ENCODE data around the gene AGPAT1.

The AGPAT1 gene

DNA sequence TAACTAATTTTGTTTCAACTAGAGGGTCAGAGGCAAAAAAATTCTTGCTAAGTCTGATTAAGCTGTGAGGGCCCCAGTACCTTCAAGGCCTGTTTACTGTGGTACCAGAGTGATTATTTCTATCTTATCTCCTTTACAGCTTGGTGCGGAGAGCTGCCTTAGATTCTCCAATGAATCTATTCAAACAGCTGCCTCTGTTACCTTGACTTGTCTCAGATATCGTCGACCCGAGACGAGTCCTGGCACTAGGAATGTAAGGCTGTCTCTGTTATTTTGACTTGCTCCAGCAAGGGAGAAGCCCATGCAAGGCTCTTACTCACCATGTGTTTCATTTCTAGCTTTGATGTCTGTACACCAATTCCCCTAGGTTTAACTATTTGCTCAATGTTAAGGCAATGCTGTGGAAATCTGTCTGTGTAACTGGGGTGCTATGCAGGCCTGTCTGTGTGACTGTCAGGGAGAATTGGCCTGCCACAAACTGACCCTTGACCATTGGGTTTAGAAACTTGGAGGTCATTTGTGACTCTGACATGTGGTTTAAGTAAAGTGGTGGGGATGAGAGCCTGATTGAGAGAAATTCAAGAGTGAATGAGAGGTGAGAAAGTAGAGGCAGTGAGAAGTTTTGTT is 35.4 kb downstream of the AGPAT1 start:
- TF ChIP-seq, protein P1, sequence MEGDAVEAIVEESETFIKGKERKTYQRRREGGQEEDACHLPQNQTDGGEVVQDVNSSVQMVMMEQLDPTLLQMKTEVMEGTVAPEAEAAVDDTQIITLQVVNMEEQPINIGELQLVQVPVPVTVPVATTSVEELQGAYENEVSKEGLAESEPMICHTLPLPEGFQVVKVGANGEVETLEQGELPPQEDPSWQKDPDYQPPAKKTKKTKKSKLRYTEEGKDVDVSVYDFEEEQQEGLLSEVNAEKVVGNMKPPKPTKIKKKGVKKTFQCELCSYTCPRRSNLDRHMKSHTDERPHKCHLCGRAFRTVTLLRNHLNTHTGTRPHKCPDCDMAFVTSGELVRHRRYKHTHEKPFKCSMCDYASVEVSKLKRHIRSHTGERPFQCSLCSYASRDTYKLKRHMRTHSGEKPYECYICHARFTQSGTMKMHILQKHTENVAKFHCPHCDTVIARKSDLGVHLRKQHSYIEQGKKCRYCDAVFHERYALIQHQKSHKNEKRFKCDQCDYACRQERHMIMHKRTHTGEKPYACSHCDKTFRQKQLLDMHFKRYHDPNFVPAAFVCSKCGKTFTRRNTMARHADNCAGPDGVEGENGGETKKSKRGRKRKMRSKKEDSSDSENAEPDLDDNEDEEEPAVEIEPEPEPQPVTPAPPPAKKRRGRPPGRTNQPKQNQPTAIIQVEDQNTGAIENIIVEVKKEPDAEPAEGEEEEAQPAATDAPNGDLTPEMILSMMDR (IDR thresholded peaks at IDR 0.05; ENCODE audit: low read depth, low read length), result no peak

GRCh38 chr6:32139590-32139989 is 36.3 kb downstream of the AGPAT1 start:
- TF ChIP-seq, protein P1 (IDR thresholded peaks at IDR 0.05; ENCODE audit: low read depth, low read length), result no peak
- DNase-seq (ENCODE audit: extremely low read depth, low read depth), result no peak

More for the DNA sequence above, 35.4 kb downstream of the AGPAT1 start:
- DNase-seq (ENCODE audit: extremely low read depth, low read depth), result no peak

DNA sequence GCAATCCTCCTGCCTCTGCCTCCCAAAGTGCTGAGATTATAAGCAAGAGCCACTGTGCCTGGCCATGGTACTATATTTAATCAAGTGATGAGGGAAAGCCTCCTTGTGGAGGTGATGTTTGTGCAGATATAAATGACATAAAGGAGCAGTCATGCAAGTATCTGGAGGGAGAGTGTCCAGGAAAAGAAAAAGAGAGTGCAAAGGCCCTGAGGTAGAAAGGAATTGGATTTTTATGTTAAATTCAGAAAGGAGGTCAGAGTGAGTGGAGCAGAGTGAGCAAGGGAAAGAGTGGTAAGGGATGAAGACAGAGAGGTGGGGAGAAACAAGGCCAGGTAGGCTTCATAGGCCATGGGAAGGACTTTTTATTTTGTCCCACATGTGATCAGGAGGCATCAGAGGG is 38.4 kb downstream of the AGPAT1 start:
- DNase-seq (ENCODE audit: extremely low read depth, low read depth), result no peak
- TF ChIP-seq, protein P1 (IDR thresholded peaks at IDR 0.05; ENCODE audit: low read depth, low read length), result no peak

DNA sequence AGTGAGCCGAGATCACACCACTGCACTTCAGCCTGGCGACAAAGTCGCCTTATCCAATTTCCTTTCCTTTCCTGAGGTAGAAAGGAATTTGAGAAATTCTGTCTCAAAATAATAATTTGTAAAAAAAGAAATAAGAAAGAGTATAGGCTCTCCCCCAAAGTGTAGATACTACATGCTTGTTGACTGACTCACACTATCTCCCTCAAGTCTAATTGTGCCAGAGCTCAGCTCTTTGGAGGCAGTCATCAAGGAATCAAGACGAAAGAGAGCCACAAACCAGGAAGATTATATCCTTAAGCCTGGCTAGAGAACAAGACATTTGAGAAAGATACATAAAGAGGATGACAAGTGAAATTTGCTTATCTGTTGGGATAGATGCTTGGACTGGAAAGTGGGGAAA is 42.1 kb downstream of the AGPAT1 start:
- TF ChIP-seq, protein P1 (IDR thresholded peaks at IDR 0.05; ENCODE audit: low read depth, low read length), result no peak
- no peak for DNase-seq (ENCODE audit: extremely low read depth, low read depth)

- no peak for DNase-seq (ENCODE audit: extremely low read depth, low read depth)
- TF ChIP-seq, protein P1 (IDR thresholded peaks at IDR 0.05; ENCODE audit: low read depth, low read length), result no peak
Measured at GRCh38 chr6:32132110-32132509, 43.8 kb downstream of the AGPAT1 start.

DNA sequence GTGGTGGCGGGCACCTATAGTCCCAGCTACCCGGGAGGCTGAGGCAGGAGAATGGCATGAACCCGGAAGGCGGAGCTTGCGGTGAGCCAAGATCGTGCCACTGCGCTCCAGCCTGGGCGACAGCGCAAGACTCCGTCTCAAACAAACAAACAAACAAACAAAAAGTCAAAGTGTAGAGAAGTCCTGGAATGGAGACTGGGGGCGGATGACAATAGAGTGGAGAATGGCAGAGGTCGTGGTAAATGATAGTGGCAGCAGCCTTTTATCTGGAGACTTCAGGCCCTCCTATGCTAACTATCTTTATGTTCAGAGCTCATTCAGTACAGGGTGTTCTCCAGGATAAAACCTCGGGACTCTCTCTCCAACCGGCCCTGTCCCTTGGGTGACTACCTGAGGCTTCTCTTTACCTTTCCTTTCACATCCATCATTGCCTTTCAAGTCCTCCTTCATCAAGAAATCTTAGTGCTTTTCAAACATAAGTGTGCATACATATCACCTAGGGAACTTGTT is 44.4 kb downstream of the AGPAT1 start:
- DNase-seq (ENCODE audit: extremely low read depth, low read depth), result no peak
- TF ChIP-seq, protein P1 (IDR thresholded peaks at IDR 0.05; ENCODE audit: low read depth, low read length), result no peak

DNA sequence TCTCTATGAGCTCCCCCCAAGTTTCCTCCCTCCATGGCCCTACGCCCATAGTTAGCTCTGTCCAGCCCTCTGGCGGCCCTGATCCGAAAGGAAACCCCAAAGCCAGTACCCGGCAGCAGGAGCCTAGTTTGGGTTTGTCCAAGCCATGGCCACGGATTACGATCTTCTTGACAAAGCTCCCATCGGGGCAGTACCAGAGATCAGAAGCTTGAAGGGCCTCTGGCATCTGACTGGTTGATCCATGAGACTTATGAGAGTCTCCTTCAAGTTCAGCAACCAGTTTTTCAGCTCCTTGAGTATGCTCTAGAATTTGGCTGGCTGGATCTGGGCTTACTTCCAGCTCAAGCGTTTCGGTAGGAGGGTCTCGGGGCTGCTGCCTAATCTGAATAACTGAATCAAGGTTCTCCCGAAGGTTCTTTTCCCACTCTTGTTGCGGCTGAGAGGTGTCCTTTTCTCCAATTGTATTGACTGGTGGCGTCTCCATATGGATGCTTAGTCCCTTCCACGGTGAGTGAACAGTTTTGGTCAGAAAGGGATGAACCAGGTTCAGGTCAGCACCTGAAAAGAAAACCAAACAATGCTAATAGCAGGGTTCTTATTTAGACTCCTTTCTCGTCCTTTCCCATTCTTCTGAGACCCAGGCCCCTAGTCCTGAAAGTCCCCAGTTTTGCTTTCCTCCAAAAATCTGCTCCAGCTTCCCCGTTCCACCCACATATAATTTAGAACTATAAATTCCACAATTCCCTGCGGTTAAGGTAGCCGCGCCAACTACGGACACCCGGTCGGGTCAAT is 46.4 kb downstream of the AGPAT1 start:
- no peak for DNase-seq (ENCODE audit: extremely low read depth, low read depth)
- TF ChIP-seq, protein P1 (IDR thresholded peaks at IDR 0.05; ENCODE audit: low read depth, low read length), result no peak

Data from AG09319 (cell line).